Astrocyte of the cerebellum (primary cell): Measurements from ENCODE around the gene NLGN1.

ENCODE experiments used
- DNase-seq: peaks from one replicate; pipeline ENCODE4 v3.0.0-alpha.2; 2011; ENCODE audit warnings: low read depth
- H3K4me3 ChIP-seq: 2 replicates; pipeline ENCODE4 v1.5.1; 2011; ENCODE audit warnings: mild to moderate bottlenecking, low read depth, low read length, moderate library complexity
- in situ Hi-C: cut with HindIII; loops from 2 replicates; pipeline ENCODE4 v1.10.0; 2017; ENCODE audit warnings: low sequenced_read_pairs
- TF ChIP-seq, protein P1 (sequence below): IDR thresholded peaks from 2 replicates; pipeline ENCODE4 v1.5.1; 2012; ENCODE audit warnings: low read length, low read depth, moderate library complexity, mild to moderate bottlenecking; ENCODE audit errors: missing control alignments

Gene NLGN1

DNA sequence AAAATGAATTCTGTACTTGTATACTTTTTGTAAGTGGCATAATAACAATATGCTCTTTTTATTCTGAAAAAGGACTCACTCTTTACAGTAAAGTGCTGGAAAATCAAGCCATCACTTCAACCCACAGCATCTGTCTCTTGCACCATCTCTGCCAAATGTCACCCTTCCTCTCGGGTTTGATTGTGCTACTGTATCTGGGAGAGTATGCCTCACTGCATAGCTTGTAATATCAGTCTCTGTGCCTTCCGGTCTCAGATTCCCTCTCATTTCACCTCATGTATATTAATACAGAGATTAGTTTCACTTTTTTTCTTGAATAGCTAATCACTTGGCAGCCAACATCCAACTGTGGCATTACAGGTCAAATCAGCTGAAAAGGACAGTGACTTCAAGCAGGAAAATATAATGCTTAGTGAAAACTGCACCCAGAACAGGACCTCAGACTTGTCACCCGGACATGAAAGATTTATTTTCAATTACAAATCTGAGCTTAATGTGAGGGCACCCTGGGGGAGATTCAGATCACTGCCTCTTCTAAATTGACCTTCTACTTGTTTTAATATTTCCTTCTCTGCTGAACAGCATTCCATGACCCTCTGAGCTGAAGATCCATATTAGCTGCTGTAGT is 855.8 kb downstream of the NLGN1 start:
- DNase-seq, result no peak
- TF ChIP-seq, protein P1, sequence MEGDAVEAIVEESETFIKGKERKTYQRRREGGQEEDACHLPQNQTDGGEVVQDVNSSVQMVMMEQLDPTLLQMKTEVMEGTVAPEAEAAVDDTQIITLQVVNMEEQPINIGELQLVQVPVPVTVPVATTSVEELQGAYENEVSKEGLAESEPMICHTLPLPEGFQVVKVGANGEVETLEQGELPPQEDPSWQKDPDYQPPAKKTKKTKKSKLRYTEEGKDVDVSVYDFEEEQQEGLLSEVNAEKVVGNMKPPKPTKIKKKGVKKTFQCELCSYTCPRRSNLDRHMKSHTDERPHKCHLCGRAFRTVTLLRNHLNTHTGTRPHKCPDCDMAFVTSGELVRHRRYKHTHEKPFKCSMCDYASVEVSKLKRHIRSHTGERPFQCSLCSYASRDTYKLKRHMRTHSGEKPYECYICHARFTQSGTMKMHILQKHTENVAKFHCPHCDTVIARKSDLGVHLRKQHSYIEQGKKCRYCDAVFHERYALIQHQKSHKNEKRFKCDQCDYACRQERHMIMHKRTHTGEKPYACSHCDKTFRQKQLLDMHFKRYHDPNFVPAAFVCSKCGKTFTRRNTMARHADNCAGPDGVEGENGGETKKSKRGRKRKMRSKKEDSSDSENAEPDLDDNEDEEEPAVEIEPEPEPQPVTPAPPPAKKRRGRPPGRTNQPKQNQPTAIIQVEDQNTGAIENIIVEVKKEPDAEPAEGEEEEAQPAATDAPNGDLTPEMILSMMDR, result no peak
- H3K4me3 ChIP-seq, result no peak overlapping the region

GRCh38 chr3:174253940-174254339 is 856.4 kb downstream of the NLGN1 start:
- in situ Hi-C loops, result no loop called here
- no peak overlapping the region for H3K4me3 ChIP-seq
- TF ChIP-seq, protein P1, result no peak
- DNase-seq, result no peak

More for the DNA sequence above, 855.8 kb downstream of the NLGN1 start:
- in situ Hi-C loops, result no loop called here

DNA sequence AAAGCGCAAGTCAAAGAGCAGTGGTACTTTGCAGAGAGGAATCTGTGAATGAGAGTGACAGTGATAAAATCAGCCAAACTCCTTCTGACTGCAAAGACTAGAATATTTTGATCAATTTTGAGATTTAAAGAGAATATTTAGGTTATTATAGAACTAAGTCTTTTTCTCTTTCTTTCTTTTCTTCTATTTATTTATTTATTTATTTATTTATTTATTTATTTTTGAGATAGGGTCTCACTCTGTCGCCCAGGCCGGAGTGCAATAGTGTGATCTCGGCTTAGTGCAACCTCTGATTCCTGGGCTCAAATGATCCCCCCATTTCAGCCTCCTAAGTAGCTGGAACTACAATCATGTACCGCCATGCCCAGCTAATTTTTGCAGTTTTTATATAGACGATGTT is 857.9 kb downstream of the NLGN1 start:
- in situ Hi-C loops, result no loop called here
- H3K4me3 ChIP-seq, result no peak overlapping the region
- DNase-seq, result no peak
- TF ChIP-seq, protein P1, result no peak

DNA sequence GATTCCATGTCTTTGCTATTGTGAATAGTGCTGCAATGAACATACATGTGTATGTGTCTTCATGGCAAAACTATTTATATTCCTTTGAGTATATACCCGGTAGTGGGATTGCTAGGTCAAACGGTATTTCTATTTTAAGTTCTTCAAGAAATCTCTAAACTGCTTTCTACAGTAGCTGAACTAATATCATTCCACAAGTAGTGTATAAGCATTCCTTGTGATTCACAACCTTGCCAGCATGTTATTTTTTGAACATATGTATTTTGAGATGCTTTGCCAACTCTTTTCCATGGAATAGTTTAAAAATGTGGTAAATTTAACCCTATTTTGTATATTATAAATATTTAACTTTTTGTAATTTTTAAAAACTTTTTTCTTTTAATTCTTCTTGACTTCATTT is 868.9 kb downstream of the NLGN1 start:
- in situ Hi-C loops, result no loop called here
- H3K4me3 ChIP-seq, result no peak overlapping the region

DNA sequence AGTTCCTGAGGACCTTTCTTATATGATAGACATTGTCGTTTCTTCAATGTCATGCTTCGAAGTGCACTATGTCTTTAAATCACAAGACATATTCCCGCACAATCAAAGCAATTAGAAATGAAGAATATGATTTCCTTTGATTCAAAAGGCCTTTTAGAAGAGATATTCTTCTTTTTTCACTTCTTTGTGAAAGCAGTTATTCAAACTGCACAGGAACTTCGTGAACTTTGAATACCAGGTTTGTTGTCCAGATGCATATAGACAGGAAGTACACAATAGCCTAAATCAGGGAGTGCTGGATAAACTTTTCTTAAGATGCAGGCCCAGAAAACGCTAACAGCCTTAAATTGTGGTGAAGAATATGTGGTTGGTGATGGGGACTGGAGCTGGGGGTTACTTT is 870.5 kb downstream of the NLGN1 start:
- TF ChIP-seq, protein P1, result no peak
- H3K4me3 ChIP-seq, result no peak overlapping the region
- DNase-seq, result no peak
- in situ Hi-C loops, result no loop called here

More for the DNA sequence above, 868.9 kb downstream of the NLGN1 start:
- no peak for DNase-seq
- TF ChIP-seq, protein P1, result no peak

GRCh38 chr3:174268586-174268985 is 871.0 kb downstream of the NLGN1 start:
- TF ChIP-seq, protein P1, result no peak
- in situ Hi-C loops, result no loop called here
- no peak for DNase-seq
- no peak overlapping the region for H3K4me3 ChIP-seq
